A673 (cell line): ENCODE measurements around the gene LIPJ. TPM values are rescaled to one million over a fixed set of nuclear protein-coding genes. Genes with fewer than 3 reads are reported as not detected.

ENCODE experiments used
- BruUV-seq: library from RNA; stranded (reverse); fragments of 400-500 nt; replicated peaks from 2 replicates; lab custom pipeline; 2021; lab: Mats Ljungman, UMichigan
- CTCF ChIA-PET: fragments of 300-600 bp; sonication (Branson Sonifier 250); formaldehyde crosslinking; loops from one replicate; lab custom pipeline; 2022; ENCODE audit warnings: antibody characterized with exemption; lab: Charles Lee
- POLR2A ChIA-PET: fragments of 300-600 bp; sonication (Branson Sonifier 250); formaldehyde crosslinking; loops from one replicate; lab custom pipeline; 2022; ENCODE audit warnings: antibody characterized with exemption; ENCODE audit not compliant: low non-redundant PET; lab: Charles Lee
- DNase-seq: peaks from one replicate; pipeline ENCODE4 v3.0.0-alpha.2; 2015; ENCODE audit warnings: low spot score
- H3K27ac ChIP-seq: fragments of 200-600 bp; sonication (generic); 2 replicates; pipeline ENCODE4 v1.5.1; 2016; ENCODE audit warnings: mixed run types, low read depth, mild to moderate bottlenecking, mixed read lengths, antibody characterized with exemption, low read length; ENCODE audit not compliant: poor library complexity, severe bottlenecking
- H3K27me3 ChIP-seq: fragments of 200-600 bp; sonication (generic); replicated peaks from 2 replicates; pipeline ENCODE4 v1.6.1; 2017; ENCODE audit warnings: mixed run types, low read depth, mild to moderate bottlenecking, mixed read lengths, antibody characterized with exemption, low read length; ENCODE audit not compliant: insufficient read depth, poor library complexity
- H3K36me3 ChIP-seq: fragments of 200-600 bp; sonication (generic); 2 replicates; pipeline ENCODE4 v1.6.1; 2016; ENCODE audit warnings: mixed run types, mild to moderate bottlenecking, mixed read lengths, antibody characterized with exemption, low read length; ENCODE audit not compliant: insufficient read depth, poor library complexity, severe bottlenecking
- H3K4me1 ChIP-seq: fragments of 200-600 bp; sonication (generic); 2 replicates; pipeline ENCODE4 v1.6.1; 2017; ENCODE audit warnings: mixed run types, mild to moderate bottlenecking, mixed read lengths, antibody characterized with exemption, low read length; ENCODE audit not compliant: insufficient read depth, poor library complexity, severe bottlenecking
- H3K4me3 ChIP-seq: fragments of 200-600 bp; sonication (generic); 2 replicates; pipeline ENCODE4 v1.5.1; 2016; ENCODE audit warnings: low read depth, mixed run types, mild to moderate bottlenecking, mixed read lengths, low read length; ENCODE audit not compliant: poor library complexity, severe bottlenecking
- H3K9me3 ChIP-seq: fragments of 200-600 bp; sonication (generic); 2 replicates; pipeline ENCODE4 v1.6.1; 2016; ENCODE audit warnings: mixed run types, low read depth, mild to moderate bottlenecking, mixed read lengths, antibody characterized with exemption, low read length; ENCODE audit not compliant: poor library complexity, severe bottlenecking
- EZH2 ChIP-seq: fragments of 200-600 bp; sonication (generic); IDR thresholded peaks from 2 replicates; pipeline ENCODE4 v1.6.1; 2017; ENCODE audit warnings: borderline replicate concordance, low read depth, mild to moderate bottlenecking, mixed read lengths, antibody characterized with exemption, low read length; ENCODE audit not compliant: poor library complexity, severe bottlenecking
- intact Hi-C: fragments of 100-400 bp; cut with micrococcal nuclease; formaldehyde crosslinking; loops from one replicate; pipeline ENCODE4 v1.10.0; 2022; ENCODE audit not compliant: unreplicated experiment
- total RNA-seq: library from RNA; stranded (reverse); gene quantifications from 2 replicates; pipeline ENCODE4 v1.2.3, GENCODE V29; 2021
- TF ChIP-seq, protein P1 (sequence below): fragments of 300-800, 200-600 bp; sonication (generic); conservative IDR thresholded peaks from 2 replicates; pipeline ENCODE4 v1.5.1; 2017; ENCODE audit warnings: low read depth, mild to moderate bottlenecking, antibody characterized with exemption, low read length, moderate library complexity, mixed read lengths

Gene LIPJ
- total RNA-seq, 1 experiment from 2014 or later = 0.11 TPM

DNA sequence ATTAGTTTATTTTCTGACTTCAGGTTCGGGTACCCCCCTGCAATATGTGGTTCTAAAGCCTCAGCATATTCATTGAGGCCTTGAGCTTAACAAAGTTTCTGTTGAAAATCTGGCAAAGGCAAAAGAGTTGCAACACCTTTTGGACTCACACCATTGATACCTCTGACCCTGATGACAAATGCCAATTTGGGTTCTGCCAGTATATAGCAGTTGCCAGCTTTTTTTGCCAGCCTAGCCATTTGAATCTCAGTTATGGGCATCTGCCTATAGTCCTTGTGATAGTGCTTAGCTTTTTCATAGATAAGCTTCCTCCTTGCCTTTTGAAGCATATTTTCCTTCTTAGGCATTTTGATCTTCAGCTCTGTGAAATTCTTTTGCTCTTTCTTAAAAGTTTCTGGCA is 31.9 kb downstream of the LIPJ start:
- POLR2A ChIA-PET = no interaction called here
- CTCF ChIA-PET = no interaction called here
- no peaks in the 10 kb centered on the region for H3K27me3 ChIP-seq
- intact Hi-C loops = no loop called here
- H3K27ac ChIP-seq = no peak overlapping the region
- H3K4me1 ChIP-seq = no peaks in the 10 kb centered on the region
- H3K9me3 ChIP-seq = peaks cover 3% of the 10 kb centered on the region
- H3K36me3 ChIP-seq = no peaks in the 10 kb centered on the region
- H3K4me3 ChIP-seq = no peak overlapping the region
- TF ChIP-seq, protein P1, sequence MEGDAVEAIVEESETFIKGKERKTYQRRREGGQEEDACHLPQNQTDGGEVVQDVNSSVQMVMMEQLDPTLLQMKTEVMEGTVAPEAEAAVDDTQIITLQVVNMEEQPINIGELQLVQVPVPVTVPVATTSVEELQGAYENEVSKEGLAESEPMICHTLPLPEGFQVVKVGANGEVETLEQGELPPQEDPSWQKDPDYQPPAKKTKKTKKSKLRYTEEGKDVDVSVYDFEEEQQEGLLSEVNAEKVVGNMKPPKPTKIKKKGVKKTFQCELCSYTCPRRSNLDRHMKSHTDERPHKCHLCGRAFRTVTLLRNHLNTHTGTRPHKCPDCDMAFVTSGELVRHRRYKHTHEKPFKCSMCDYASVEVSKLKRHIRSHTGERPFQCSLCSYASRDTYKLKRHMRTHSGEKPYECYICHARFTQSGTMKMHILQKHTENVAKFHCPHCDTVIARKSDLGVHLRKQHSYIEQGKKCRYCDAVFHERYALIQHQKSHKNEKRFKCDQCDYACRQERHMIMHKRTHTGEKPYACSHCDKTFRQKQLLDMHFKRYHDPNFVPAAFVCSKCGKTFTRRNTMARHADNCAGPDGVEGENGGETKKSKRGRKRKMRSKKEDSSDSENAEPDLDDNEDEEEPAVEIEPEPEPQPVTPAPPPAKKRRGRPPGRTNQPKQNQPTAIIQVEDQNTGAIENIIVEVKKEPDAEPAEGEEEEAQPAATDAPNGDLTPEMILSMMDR = no peak
- TF ChIP-seq EZH2 = no peak
- BruUV-seq = no TSS peak
- no peak for DNase-seq

- DNase-seq = no peak
- no peak for TF ChIP-seq EZH2
- TF ChIP-seq, protein P1 = no peak
- Histone ChIP-seq H3K9me3 (peaks cover 3% of the 10 kb centered on the region), H3K27ac (no peak overlapping the region), H3K4me3 (no peak overlapping the region), H3K27me3 (no peaks in the 10 kb centered on the region), H3K4me1 (no peaks in the 10 kb centered on the region), H3K36me3 (no peaks in the 10 kb centered on the region)
- ChIA-PET POLR2A (no interaction called here), CTCF (no interaction called here)
- intact Hi-C loops = no loop called here
- BruUV-seq = no TSS peak
Observed at GRCh38 chr10:88620441-88620840, 33.9 kb downstream of the LIPJ start.

- no peak for TF ChIP-seq EZH2
- TF ChIP-seq, protein P1 = no peak
- H3K36me3 ChIP-seq = no peaks in the 10 kb centered on the region
- CTCF ChIA-PET = no interaction called here
- no peak overlapping the region for H3K4me3 ChIP-seq
- H3K4me1 ChIP-seq = no peaks in the 10 kb centered on the region
- no peaks in the 10 kb centered on the region for H3K27me3 ChIP-seq
- POLR2A ChIA-PET = no interaction called here
- intact Hi-C loops = no loop called here
- no peak for DNase-seq
- BruUV-seq = no TSS peak
- no peak overlapping the region for H3K27ac ChIP-seq
- H3K9me3 ChIP-seq = peaks cover 3% of the 10 kb centered on the region
Observed at GRCh38 chr10:88623835-88624234, 37.3 kb downstream of the LIPJ start.
